Osteoblast (primary cell): ENCODE data around the gene ITPRIPL2. TPM values are rescaled to one million over a fixed set of nuclear protein-coding genes. Genes with fewer than 3 reads are reported as not detected.

Experiments
- DNase-seq: peaks from one replicate; pipeline ENCODE4 v3.0.0; 2011; ENCODE audit warnings: low spot score, mixed read lengths; ENCODE audit not compliant: insufficient read length; ENCODE audit errors: missing footprints
- H2AFZ ChIP-seq: 2 replicates; pipeline ENCODE4 v1.6.0; 2011; ENCODE audit warnings: mild to moderate bottlenecking, low read length
- H3K27ac ChIP-seq: 2 replicates; pipeline ENCODE4 v1.5.1; 2011; ENCODE audit warnings: mild to moderate bottlenecking, low read depth, low read length, moderate library complexity
- H3K27me3 ChIP-seq: 2 replicates; pipeline ENCODE4 v1.6.0; 2012; ENCODE audit warnings: mild to moderate bottlenecking, control low read depth, inconsistent platforms, low read length, moderate library complexity; ENCODE audit not compliant: insufficient read depth
- H3K36me3 ChIP-seq: 2 replicates; pipeline ENCODE4 v1.5.1; 2011; ENCODE audit warnings: mild to moderate bottlenecking, low read length, control low read depth, moderate library complexity; ENCODE audit not compliant: insufficient read depth
- H3K4me1 ChIP-seq: 2 replicates; pipeline ENCODE4 v1.5.1; 2011; ENCODE audit warnings: mild to moderate bottlenecking, low read length, control low read depth, moderate library complexity; ENCODE audit not compliant: insufficient read depth
- H3K4me2 ChIP-seq: 2 replicates; pipeline ENCODE4 v1.6.0; 2011; ENCODE audit warnings: mild to moderate bottlenecking, low read length; ENCODE audit not compliant: insufficient read depth
- H3K4me3 ChIP-seq: fragments of 200-600 bp; sonication (generic); 3 replicates; pipeline ENCODE4 v1.5.1; 2012; ENCODE audit warnings: mild to moderate bottlenecking, low read length, inconsistent platforms; ENCODE audit not compliant: insufficient read depth
- H3K79me2 ChIP-seq: 2 replicates; pipeline ENCODE4 v1.6.0; 2012; ENCODE audit warnings: mild to moderate bottlenecking, low read length, control low read depth, inconsistent platforms; ENCODE audit not compliant: insufficient read depth
- H3K9me3 ChIP-seq: 2 replicates; pipeline ENCODE4 v1.5.1; 2011; ENCODE audit warnings: low read depth, low read length, control low read depth
- H4K20me1 ChIP-seq: 2 replicates; pipeline ENCODE4 v1.6.0; 2012; ENCODE audit warnings: mild to moderate bottlenecking, low read length, control low read depth; ENCODE audit not compliant: insufficient read depth
- CTCF ChIP-seq: IDR thresholded peaks from 2 replicates; pipeline ENCODE4 v1.5.1; 2011; ENCODE audit warnings: mild to moderate bottlenecking, low read depth, low read length, moderate library complexity; ENCODE audit errors: extremely low read depth
- total RNA-seq: library from RNA; depleted of rRNA; stranded (reverse); fragments of >200 nt; gene quantifications from 2 replicates; pipeline ENCODE4 v1.2.3, GENCODE V29; 2012

ITPRIPL2 gene
- 58.6 and 59.4 TPM in 2 replicates for total RNA-seq

- peaks cover 36% of the 10 kb centered on the region for H3K4me1 ChIP-seq
- TF ChIP-seq CTCF: no peak
- no peaks in the 10 kb centered on the region for H3K9me3 ChIP-seq
- peak within 1 kb of the TSS; percentile 93 for H3K4me2 ChIP-seq
- H3K4me3 ChIP-seq: peak within 1 kb of the TSS; percentile 78
- H3K79me2 ChIP-seq: peaks cover 36% of the 10 kb centered on the region
- H3K27ac ChIP-seq: peak within 1 kb of the TSS; percentile 80
- peaks cover 13% of the 10 kb centered on the region for H4K20me1 ChIP-seq
- H3K36me3 ChIP-seq: peaks cover 17% of the 10 kb centered on the region
- DNase-seq: peak; percentile 99
- H2AFZ ChIP-seq: peak within 1 kb of the TSS; percentile 97
- H3K27me3 ChIP-seq: no peaks in the 10 kb centered on the region
Observed at GRCh38 chr16:19113577-19114358, at the start of gene ITPRIPL2. Gene ITPRIPL2, plus strand, starts transcription at chr16:19113964. Its CDS starts 498 bp downstream, at chr16:19114462.

GRCh38 chr16:19066988-19067348 is 46.8 kb upstream of the ITPRIPL2 start:
- no peak for TF ChIP-seq CTCF
- Histone ChIP-seq H3K4me3 (peak overlapping the region; percentile 76), H3K4me2 (peak overlapping the region; percentile 90)

GRCh38 chr16:19067349-19068236 is 46.2 kb upstream of the ITPRIPL2 start, which contains the start of gene COQ7:
Gene COQ7, plus strand, starts transcription at chr16:19067614. Its CDS starts 51 bp downstream, at chr16:19067665.
- peaks cover 2% of the 10 kb centered on the region for H3K36me3 ChIP-seq
- H3K27ac ChIP-seq: peak within 1 kb of the TSS; percentile 100
- peak within 1 kb of the TSS; percentile 76 for H3K4me3 ChIP-seq
- peaks cover 3% of the 10 kb centered on the region for H3K4me1 ChIP-seq
- H4K20me1 ChIP-seq: no peaks in the 10 kb centered on the region
- H2AFZ ChIP-seq: peak within 1 kb of the TSS; percentile 82
- peak within 1 kb of the TSS; percentile 90 for H3K4me2 ChIP-seq
- H3K9me3 ChIP-seq: no peaks in the 10 kb centered on the region
- TF ChIP-seq CTCF: no peak
- H3K27me3 ChIP-seq: no peaks in the 10 kb centered on the region
- DNase-seq: peak; percentile 97
- H3K79me2 ChIP-seq: peaks cover 8% of the 10 kb centered on the region

More at GRCh38 chr16:19066988-19067348, 46.8 kb upstream of the ITPRIPL2 start:
- no peak for DNase-seq
- peak overlapping the region; percentile 76 for H2AFZ ChIP-seq
- no peaks in the 10 kb centered on the region for H4K20me1 ChIP-seq
- H3K27me3 ChIP-seq: no peaks in the 10 kb centered on the region
- peaks cover 8% of the 10 kb centered on the region for H3K79me2 ChIP-seq
- peaks cover 3% of the 10 kb centered on the region for H3K4me1 ChIP-seq
- no peaks in the 10 kb centered on the region for H3K9me3 ChIP-seq
- peak overlapping the region; percentile 100 for H3K27ac ChIP-seq
- no peaks in the 10 kb centered on the region for H3K36me3 ChIP-seq
